ENCODE data around the gene PLCB2. TPM values are rescaled to one million over a fixed set of nuclear protein-coding genes. Genes with fewer than 3 reads are reported as not detected.

The PLCB2 gene
- total RNA-seq, 1 experiment from 2014 or later: 4.3 TPM

- no peak overlapping the region for H3K4me3 ChIP-seq (ENCODE audit: low read length)
- H3K79me2 ChIP-seq (ENCODE audit: low read length): no peaks in the 10 kb centered on the region
- no peak overlapping the region for H3K9ac ChIP-seq (ENCODE audit: low read length)
- no peak overlapping the region for H3K27ac ChIP-seq (ENCODE audit: low read length)
- H3K27me3 ChIP-seq (ENCODE audit: low read length): no peaks in the 10 kb centered on the region
- H3K4me1 ChIP-seq (ENCODE audit: low read length): peaks cover 27% of the 10 kb centered on the region
- DNase-seq: no peak
- H2AFZ ChIP-seq (ENCODE audit: low read length): no peak overlapping the region
- no peaks in the 10 kb centered on the region for H3K36me3 ChIP-seq (ENCODE audit: insufficient read depth, low read length)
- no peaks in the 10 kb centered on the region for H4K20me1 ChIP-seq (ENCODE audit: insufficient read depth, low read depth, low read length)
- peak overlapping the region; percentile 18 for H3K4me2 ChIP-seq (ENCODE audit: low read depth, low read length, poor library complexity, severe bottlenecking)
- no peaks in the 10 kb centered on the region for H3K9me3 ChIP-seq (ENCODE audit: low read length)
- no peaks in the 10 kb centered on the region for H3K9me2 ChIP-seq (replicated peaks; ENCODE audit: insufficient read depth, low read length)
These were observed 29.9 kb upstream of the PLCB2 start for GRCh38 chr15:40337597-40337996.

GRCh38 chr15:40336744-40337122, 29.0 kb upstream of the PLCB2 start:
- peaks cover 27% of the 10 kb centered on the region for H3K4me1 ChIP-seq (ENCODE audit: low read length)
- no peaks in the 10 kb centered on the region for H3K79me2 ChIP-seq (ENCODE audit: low read length)
- H3K9me3 ChIP-seq (ENCODE audit: low read length): no peaks in the 10 kb centered on the region
- no peak overlapping the region for H3K27ac ChIP-seq (ENCODE audit: low read length)
- H2AFZ ChIP-seq (ENCODE audit: low read length): peak overlapping the region; percentile 89
- no peaks in the 10 kb centered on the region for H3K36me3 ChIP-seq (ENCODE audit: insufficient read depth, low read length)
- no peaks in the 10 kb centered on the region for H4K20me1 ChIP-seq (ENCODE audit: insufficient read depth, low read depth, low read length)
- no peaks in the 10 kb centered on the region for H3K9me2 ChIP-seq (replicated peaks; ENCODE audit: insufficient read depth, low read length)
- peak overlapping the region; percentile 55 for H3K9ac ChIP-seq (ENCODE audit: low read length)
- H3K4me3 ChIP-seq (ENCODE audit: low read length): peak overlapping the region; percentile 47; the same call in 1 of the 2 replicates
- no peaks in the 10 kb centered on the region for H3K27me3 ChIP-seq (ENCODE audit: low read length)
- peak overlapping the region; percentile 55 for H3K4me2 ChIP-seq (ENCODE audit: low read depth, low read length, poor library complexity, severe bottlenecking)
- peak; percentile 63 for DNase-seq

- no peak overlapping the region for H3K27ac ChIP-seq (ENCODE audit: low read length)
- H3K4me2 ChIP-seq (ENCODE audit: low read depth, low read length, poor library complexity, severe bottlenecking): peak overlapping the region; percentile 55
- no peaks in the 10 kb centered on the region for H3K79me2 ChIP-seq (ENCODE audit: low read length)
- H3K36me3 ChIP-seq (ENCODE audit: insufficient read depth, low read length): no peaks in the 10 kb centered on the region
- H3K4me1 ChIP-seq (ENCODE audit: low read length): peaks cover 27% of the 10 kb centered on the region
- peak overlapping the region; percentile 47; the same call in 1 of the 2 replicates for H3K4me3 ChIP-seq (ENCODE audit: low read length)
- H3K9me2 ChIP-seq (replicated peaks; ENCODE audit: insufficient read depth, low read length): no peaks in the 10 kb centered on the region
- DNase-seq: no peak
- H2AFZ ChIP-seq (ENCODE audit: low read length): peak overlapping the region; percentile 89
- H3K9me3 ChIP-seq (ENCODE audit: low read length): no peaks in the 10 kb centered on the region
- H3K27me3 ChIP-seq (ENCODE audit: low read length): no peaks in the 10 kb centered on the region
- no peaks in the 10 kb centered on the region for H4K20me1 ChIP-seq (ENCODE audit: insufficient read depth, low read depth, low read length)
- H3K9ac ChIP-seq (ENCODE audit: low read length): peak overlapping the region; percentile 55
These were observed 28.4 kb upstream of the PLCB2 start for GRCh38 chr15:40335938-40336743.

GRCh38 chr15:40334941-40335795, 27.4 kb upstream of the PLCB2 start:
- no peak overlapping the region for H3K9ac ChIP-seq (ENCODE audit: low read length)
- H3K27ac ChIP-seq (ENCODE audit: low read length): no peak overlapping the region
- peaks cover 27% of the 10 kb centered on the region for H3K4me1 ChIP-seq (ENCODE audit: low read length)

GRCh38 chr15:40334541-40334940, 26.8 kb upstream of the PLCB2 start:
- Histone ChIP-seq H4K20me1 (ENCODE audit: insufficient read depth, low read depth, low read length) (no peaks in the 10 kb centered on the region), H3K9me2 (replicated peaks; ENCODE audit: insufficient read depth, low read length) (no peaks in the 10 kb centered on the region), H2AFZ (ENCODE audit: low read length) (no peak overlapping the region), H3K9me3 (ENCODE audit: low read length) (no peaks in the 10 kb centered on the region), H3K4me2 (ENCODE audit: low read depth, low read length, poor library complexity, severe bottlenecking) (peak overlapping the region; percentile 13), H3K27me3 (ENCODE audit: low read length) (no peaks in the 10 kb centered on the region), H3K36me3 (ENCODE audit: insufficient read depth, low read length) (no peaks in the 10 kb centered on the region), H3K9ac (ENCODE audit: low read length) (no peak overlapping the region), H3K79me2 (ENCODE audit: low read length) (no peaks in the 10 kb centered on the region), H3K4me3 (ENCODE audit: low read length) (no peak overlapping the region), H3K27ac (ENCODE audit: low read length) (no peak overlapping the region), H3K4me1 (ENCODE audit: low read length) (peaks cover 27% of the 10 kb centered on the region)
- DNase-seq: no peak

More at GRCh38 chr15:40334941-40335795, 27.4 kb upstream of the PLCB2 start:
- no peaks in the 10 kb centered on the region for H3K9me3 ChIP-seq (ENCODE audit: low read length)
- H2AFZ ChIP-seq (ENCODE audit: low read length): no peak overlapping the region
- no peaks in the 10 kb centered on the region for H3K79me2 ChIP-seq (ENCODE audit: low read length)
- DNase-seq: no peak
- no peak overlapping the region for H3K4me2 ChIP-seq (ENCODE audit: low read depth, low read length, poor library complexity, severe bottlenecking)
- no peaks in the 10 kb centered on the region for H4K20me1 ChIP-seq (ENCODE audit: insufficient read depth, low read depth, low read length)
- no peaks in the 10 kb centered on the region for H3K36me3 ChIP-seq (ENCODE audit: insufficient read depth, low read length)
- H3K27me3 ChIP-seq (ENCODE audit: low read length): no peaks in the 10 kb centered on the region
- no peak overlapping the region for H3K4me3 ChIP-seq (ENCODE audit: low read length)
- H3K9me2 ChIP-seq (replicated peaks; ENCODE audit: insufficient read depth, low read length): no peaks in the 10 kb centered on the region

GRCh38 chr15:40333922-40334492, 26.3 kb upstream of the PLCB2 start:
- Histone ChIP-seq H3K9ac (ENCODE audit: low read length) (peak overlapping the region; percentile 16; the same call in 1 of the 2 replicates), H3K9me2 (replicated peaks; ENCODE audit: insufficient read depth, low read length) (no peaks in the 10 kb centered on the region), H3K4me3 (ENCODE audit: low read length) (no peak overlapping the region), H3K4me1 (ENCODE audit: low read length) (peaks cover 27% of the 10 kb centered on the region), H2AFZ (ENCODE audit: low read length) (no peak overlapping the region), H3K27me3 (ENCODE audit: low read length) (no peaks in the 10 kb centered on the region), H3K9me3 (ENCODE audit: low read length) (no peaks in the 10 kb centered on the region), H3K27ac (ENCODE audit: low read length) (no peak overlapping the region), H3K36me3 (ENCODE audit: insufficient read depth, low read length) (no peaks in the 10 kb centered on the region), H4K20me1 (ENCODE audit: insufficient read depth, low read depth, low read length) (no peaks in the 10 kb centered on the region), H3K79me2 (ENCODE audit: low read length) (no peaks in the 10 kb centered on the region), H3K4me2 (ENCODE audit: low read depth, low read length, poor library complexity, severe bottlenecking) (peak overlapping the region; percentile 13)
- no peak for DNase-seq

GRCh38 chr15:40332113-40332781, 24.5 kb upstream of the PLCB2 start:
- H3K27me3 ChIP-seq (ENCODE audit: low read length): no peaks in the 10 kb centered on the region
- no peaks in the 10 kb centered on the region for H3K36me3 ChIP-seq (ENCODE audit: insufficient read depth, low read length)
- H4K20me1 ChIP-seq (ENCODE audit: insufficient read depth, low read depth, low read length): no peaks in the 10 kb centered on the region
- no peak overlapping the region for H3K4me2 ChIP-seq (ENCODE audit: low read depth, low read length, poor library complexity, severe bottlenecking)
- no peak overlapping the region for H3K27ac ChIP-seq (ENCODE audit: low read length)
- no peak for DNase-seq
- H3K4me1 ChIP-seq (ENCODE audit: low read length): peaks cover 23% of the 10 kb centered on the region
- H3K9me3 ChIP-seq (ENCODE audit: low read length): no peaks in the 10 kb centered on the region
- no peak overlapping the region for H3K9ac ChIP-seq (ENCODE audit: low read length)
- no peaks in the 10 kb centered on the region for H3K9me2 ChIP-seq (replicated peaks; ENCODE audit: insufficient read depth, low read length)
- no peak overlapping the region for H2AFZ ChIP-seq (ENCODE audit: low read length)
- H3K79me2 ChIP-seq (ENCODE audit: low read length): no peaks in the 10 kb centered on the region
- no peak overlapping the region for H3K4me3 ChIP-seq (ENCODE audit: low read length)

Data from Karpas-422 (cell line).